ENCODE results near the gene PLA2G4A. TPM values are rescaled to one million over a fixed set of nuclear protein-coding genes. Genes with fewer than 3 reads are reported as not detected.

Gene PLA2G4A
- total RNA-seq, 1 experiment from 2014 or later, result 3.8 TPM

DNA sequence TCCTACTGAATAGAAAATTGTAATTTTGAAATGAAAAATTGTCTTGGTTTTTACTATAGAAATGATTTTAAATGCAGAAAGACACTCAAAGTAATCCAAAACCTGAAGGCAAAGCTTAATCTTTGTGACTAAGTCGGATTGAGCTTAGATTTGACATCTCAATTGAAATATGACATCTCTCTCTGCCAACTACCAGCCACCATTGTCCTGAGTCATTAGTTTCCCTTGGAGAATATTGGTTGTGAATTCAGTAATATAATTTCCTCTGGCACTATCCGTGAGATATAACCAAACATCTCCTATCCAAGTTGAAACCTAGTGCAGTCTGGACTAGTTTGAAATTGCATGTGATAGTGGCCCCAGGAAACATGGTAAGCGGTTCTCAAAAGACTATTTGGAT is 37.1 kb downstream of the PLA2G4A start:
- Mint-ChIP-seq H3K27ac (ENCODE audit: low read depth, unreplicated experiment) (no peak overlapping the region), H3K4me1 (ENCODE audit: insufficient read depth, unreplicated experiment) (no peaks in the 10 kb centered on the region), H3K27me3 (ENCODE audit: insufficient read depth, unreplicated experiment) (no peaks in the 10 kb centered on the region), H3K9me3 (ENCODE audit: unreplicated experiment) (no peaks in the 10 kb centered on the region), H3K4me3 (ENCODE audit: unreplicated experiment) (no peak overlapping the region), H3K36me3 (ENCODE audit: insufficient read depth, unreplicated experiment) (no peaks in the 10 kb centered on the region)
- TF ChIP-seq, protein P1, sequence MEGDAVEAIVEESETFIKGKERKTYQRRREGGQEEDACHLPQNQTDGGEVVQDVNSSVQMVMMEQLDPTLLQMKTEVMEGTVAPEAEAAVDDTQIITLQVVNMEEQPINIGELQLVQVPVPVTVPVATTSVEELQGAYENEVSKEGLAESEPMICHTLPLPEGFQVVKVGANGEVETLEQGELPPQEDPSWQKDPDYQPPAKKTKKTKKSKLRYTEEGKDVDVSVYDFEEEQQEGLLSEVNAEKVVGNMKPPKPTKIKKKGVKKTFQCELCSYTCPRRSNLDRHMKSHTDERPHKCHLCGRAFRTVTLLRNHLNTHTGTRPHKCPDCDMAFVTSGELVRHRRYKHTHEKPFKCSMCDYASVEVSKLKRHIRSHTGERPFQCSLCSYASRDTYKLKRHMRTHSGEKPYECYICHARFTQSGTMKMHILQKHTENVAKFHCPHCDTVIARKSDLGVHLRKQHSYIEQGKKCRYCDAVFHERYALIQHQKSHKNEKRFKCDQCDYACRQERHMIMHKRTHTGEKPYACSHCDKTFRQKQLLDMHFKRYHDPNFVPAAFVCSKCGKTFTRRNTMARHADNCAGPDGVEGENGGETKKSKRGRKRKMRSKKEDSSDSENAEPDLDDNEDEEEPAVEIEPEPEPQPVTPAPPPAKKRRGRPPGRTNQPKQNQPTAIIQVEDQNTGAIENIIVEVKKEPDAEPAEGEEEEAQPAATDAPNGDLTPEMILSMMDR (IDR thresholded peaks at IDR 0.05; ENCODE audit: unreplicated experiment), result no peak
- intact Hi-C loops (cut with micrococcal nuclease), result no loop called here
- ChIA-PET CTCF (no interaction called here), POLR2A (interaction anchor here (0.9 kb wide), 1 partner anchor 14 kb away, joined by 6 read pairs; no protein-coding TSS in a partner anchor)
- no TSS peak for BruUV-seq (replicated peaks)
- DNase-seq (ENCODE audit: unreplicated experiment), result no peak

DNA sequence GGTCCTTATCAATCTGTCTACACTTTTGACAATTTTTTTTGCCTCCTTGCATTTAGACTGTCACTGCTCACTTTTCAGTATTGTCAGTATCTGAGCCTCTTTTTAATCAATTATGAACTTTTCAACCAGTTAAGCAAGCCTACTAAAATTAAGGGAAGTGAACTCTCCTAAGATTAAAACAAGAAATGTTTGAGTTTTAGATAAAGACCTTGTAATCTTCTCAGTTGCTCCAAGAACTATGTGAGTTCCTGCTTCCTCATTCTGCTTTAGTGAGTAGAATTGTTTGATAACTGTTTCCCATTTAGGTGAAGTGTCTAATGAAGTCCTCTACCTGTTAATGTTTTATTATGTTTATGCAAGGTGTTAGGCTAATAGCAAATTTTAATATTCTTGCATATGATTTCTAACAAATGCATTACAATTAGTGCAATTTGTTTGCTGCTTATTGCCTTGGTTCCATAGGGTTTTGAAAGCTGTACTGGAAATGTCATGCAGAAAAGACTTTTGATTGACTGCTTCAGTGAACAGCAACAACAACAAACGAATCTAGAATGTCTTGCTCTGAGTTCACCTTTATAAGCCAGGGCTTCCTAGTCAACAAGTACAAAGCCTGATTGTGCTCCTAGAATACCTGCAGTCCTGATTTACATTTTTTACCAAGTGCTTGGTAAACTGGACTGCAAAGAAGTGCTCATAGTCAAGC is 40.9 kb downstream of the PLA2G4A start:
- ChIA-PET CTCF (interaction anchor here (1.1 kb wide), 1 partner anchor 20 kb away, joined by 3 read pairs; no protein-coding TSS in a partner anchor), POLR2A (no interaction called here)
- Mint-ChIP-seq H3K4me1 (ENCODE audit: insufficient read depth, unreplicated experiment) (no peaks in the 10 kb centered on the region), H3K27ac (ENCODE audit: low read depth, unreplicated experiment) (no peak overlapping the region), H3K4me3 (ENCODE audit: unreplicated experiment) (no peak overlapping the region), H3K9me3 (ENCODE audit: unreplicated experiment) (no peaks in the 10 kb centered on the region), H3K27me3 (ENCODE audit: insufficient read depth, unreplicated experiment) (no peaks in the 10 kb centered on the region), H3K36me3 (ENCODE audit: insufficient read depth, unreplicated experiment) (no peaks in the 10 kb centered on the region)
- DNase-seq (ENCODE audit: unreplicated experiment), result no peak
- TF ChIP-seq, protein P1 (IDR thresholded peaks at IDR 0.05; ENCODE audit: unreplicated experiment), result no peak
- intact Hi-C loops (cut with micrococcal nuclease), result no loop called here
- BruUV-seq (replicated peaks), result no TSS peak

DNA sequence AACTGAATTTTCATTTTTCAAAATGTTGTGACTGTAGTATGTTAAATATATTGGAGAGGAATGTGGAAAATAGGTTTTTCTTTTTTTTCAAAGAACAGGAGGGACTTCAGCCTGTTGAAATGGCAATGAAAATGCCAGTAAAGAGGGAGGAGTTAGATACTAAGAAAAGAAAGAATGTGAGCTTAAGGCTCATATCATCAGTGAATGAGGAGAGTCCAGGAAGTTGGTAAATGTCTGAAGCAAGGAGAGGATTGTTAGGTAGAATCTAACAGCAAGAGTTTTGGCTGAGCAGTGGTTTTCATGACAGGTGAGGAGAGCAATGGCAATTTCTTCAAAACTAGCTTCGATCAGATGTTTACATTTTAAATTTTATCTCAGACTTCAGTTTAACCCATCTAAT is 43.0 kb downstream of the PLA2G4A start:
- H3K9me3 Mint-ChIP-seq (ENCODE audit: unreplicated experiment), result no peaks in the 10 kb centered on the region
- no peaks in the 10 kb centered on the region for H3K36me3 Mint-ChIP-seq (ENCODE audit: insufficient read depth, unreplicated experiment)
- ChIA-PET POLR2A (interaction anchor here (1.3 kb wide), 1 partner anchor 43 kb away, joined by 3 read pairs; the partner anchor contains the start of gene PLA2G4A), CTCF (interaction anchor here (0.6 to 1.1 kb wide), 5 partner anchors 9 to 1078 kb away, joined by 3 to 4 read pairs (median 3); no protein-coding TSS in a partner anchor)
- TF ChIP-seq, protein P1 (IDR thresholded peaks at IDR 0.05; ENCODE audit: unreplicated experiment), result no peak
- no peaks in the 10 kb centered on the region for H3K4me1 Mint-ChIP-seq (ENCODE audit: insufficient read depth, unreplicated experiment)
- H3K27me3 Mint-ChIP-seq (ENCODE audit: insufficient read depth, unreplicated experiment), result no peaks in the 10 kb centered on the region
- intact Hi-C loops (cut with micrococcal nuclease), result no loop called here
- no peak for DNase-seq (ENCODE audit: unreplicated experiment)
- no TSS peak for BruUV-seq (replicated peaks)
- H3K4me3 Mint-ChIP-seq (ENCODE audit: unreplicated experiment), result no peak overlapping the region
- H3K27ac Mint-ChIP-seq (ENCODE audit: low read depth, unreplicated experiment), result no peak overlapping the region

DNA sequence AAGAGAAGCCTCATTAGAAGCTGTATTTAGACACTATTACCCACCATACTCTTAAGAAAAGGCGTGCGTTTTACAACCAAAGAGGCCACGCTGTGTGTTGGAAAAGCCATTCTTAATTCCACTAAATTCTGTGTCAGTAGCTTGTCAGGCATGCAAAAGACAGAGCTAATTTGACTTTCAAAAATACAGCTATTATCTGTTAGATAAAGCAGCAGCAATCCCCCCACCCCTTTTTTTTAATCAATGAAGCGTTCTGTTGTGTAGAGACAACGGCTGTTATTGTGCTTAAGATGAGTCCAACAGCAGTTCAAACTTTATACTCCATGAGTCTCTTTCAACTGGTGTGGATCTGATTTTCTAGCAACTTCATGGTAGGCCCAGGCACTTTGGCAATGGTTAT is 43.5 kb downstream of the PLA2G4A start:
- H3K27ac Mint-ChIP-seq (ENCODE audit: low read depth, unreplicated experiment), result no peak overlapping the region
- H3K4me3 Mint-ChIP-seq (ENCODE audit: unreplicated experiment), result no peak overlapping the region
- no peaks in the 10 kb centered on the region for H3K4me1 Mint-ChIP-seq (ENCODE audit: insufficient read depth, unreplicated experiment)
- intact Hi-C loops (cut with micrococcal nuclease), result no loop called here
- H3K27me3 Mint-ChIP-seq (ENCODE audit: insufficient read depth, unreplicated experiment), result no peaks in the 10 kb centered on the region
- H3K9me3 Mint-ChIP-seq (ENCODE audit: unreplicated experiment), result no peaks in the 10 kb centered on the region
- no peaks in the 10 kb centered on the region for H3K36me3 Mint-ChIP-seq (ENCODE audit: insufficient read depth, unreplicated experiment)
- no TSS peak for BruUV-seq (replicated peaks)
- POLR2A ChIA-PET, result interaction anchor here (1.3 kb wide), 1 partner anchor 44 kb away, joined by 3 read pairs; the partner anchor contains the start of gene PLA2G4A
- TF ChIP-seq, protein P1 (IDR thresholded peaks at IDR 0.05; ENCODE audit: unreplicated experiment), result no peak
- CTCF ChIA-PET, result interaction anchor here (0.5 to 1.1 kb wide), 5 partner anchors 26 to 1077 kb away, joined by 3 to 4 read pairs (median 3); no protein-coding TSS in a partner anchor
- DNase-seq (ENCODE audit: unreplicated experiment), result no peak

Measured in MCF 10A (cell line).